ENCODE data around the gene PRKAB1.
A peak's percentile ranks its signal among the peaks of the same experiment; 100 is the strongest.
"Not testable (repeated sequence)": the region's sequence is repeated elsewhere in the genome, so short reads cannot be mapped to it uniquely, and the experiment has no call there.

PRKAB1 gene

GRCh38 chr12:119684711-119685369 is 16.9 kb downstream of the PRKAB1 start:
- no peak for DNase-seq (ENCODE audit: low read depth)

- no peak for DNase-seq (ENCODE audit: low read depth)
These were observed 17.4 kb downstream of the PRKAB1 start for GRCh38 chr12:119685375-119685774.

GRCh38 chr12:119686355-119686754 is 18.4 kb downstream of the PRKAB1 start:
- DNase-seq (ENCODE audit: low read depth), result no peak

- DNase-seq (ENCODE audit: low read depth), result no peak
These were observed 18.8 kb downstream of the PRKAB1 start for GRCh38 chr12:119686776-119687175.

GRCh38 chr12:119687406-119687805 is 19.5 kb downstream of the PRKAB1 start:
- no peak for DNase-seq (ENCODE audit: low read depth)

- DNase-seq (ENCODE audit: low read depth), result no peak
These were observed 19.9 kb downstream of the PRKAB1 start for GRCh38 chr12:119687879-119688278.

GRCh38 chr12:119689935-119690500 is 22.1 kb downstream of the PRKAB1 start:
- DNase-seq (ENCODE audit: low read depth), result no peak

GRCh38 chr12:119691202-119691810 is 23.4 kb downstream of the PRKAB1 start:
- DNase-seq (ENCODE audit: low read depth), result no peak

GRCh38 chr12:119692410-119692809 is 24.5 kb downstream of the PRKAB1 start:
- DNase-seq (ENCODE audit: low read depth), result no peak

- peak; percentile 14 for DNase-seq (ENCODE audit: low read depth)
These were observed 25.1 kb downstream of the PRKAB1 start for GRCh38 chr12:119692997-119693396.

GRCh38 chr12:119693511-119693910 is 25.6 kb downstream of the PRKAB1 start:
- DNase-seq (ENCODE audit: low read depth), result no peak

GRCh38 chr12:119694111-119694510 is 26.2 kb downstream of the PRKAB1 start:
- no peak for DNase-seq (ENCODE audit: low read depth)

- no peak for DNase-seq (ENCODE audit: low read depth)
These were observed 27.1 kb downstream of the PRKAB1 start for GRCh38 chr12:119695034-119695433.

- no peak for DNase-seq (ENCODE audit: low read depth)
These were observed 29.0 kb downstream of the PRKAB1 start for GRCh38 chr12:119696943-119697342.

GRCh38 chr12:119699199-119699760 is 31.3 kb downstream of the PRKAB1 start:
- no peak for DNase-seq (ENCODE audit: low read depth)

GRCh38 chr12:119700078-119700477 is 32.1 kb downstream of the PRKAB1 start:
- no peak for DNase-seq (ENCODE audit: low read depth)

- no peak for DNase-seq (ENCODE audit: low read depth)
These were observed 36.3 kb downstream of the PRKAB1 start for GRCh38 chr12:119704065-119704747.

- no peak for DNase-seq (ENCODE audit: low read depth)
These were observed 37.2 kb downstream of the PRKAB1 start for GRCh38 chr12:119705182-119705581.

- not testable (repeated sequence) for DNase-seq (ENCODE audit: low read depth)
These were observed 38.5 kb downstream of the PRKAB1 start for GRCh38 chr12:119706427-119706826.

GRCh38 chr12:119710374-119710964 is 42.5 kb downstream of the PRKAB1 start:
- no peak for DNase-seq (ENCODE audit: low read depth)

- no peak for DNase-seq (ENCODE audit: low read depth)
These were observed 43.1 kb downstream of the PRKAB1 start for GRCh38 chr12:119710965-119711551.

- DNase-seq (ENCODE audit: low read depth), result no peak
These were observed 43.8 kb downstream of the PRKAB1 start for GRCh38 chr12:119711693-119712092.
